ENCODE measurements around the gene RBBP8NL. TPM values are rescaled to one million over a fixed set of nuclear protein-coding genes. Genes with fewer than 3 reads are reported as not detected.
A peak's percentile ranks its signal among the peaks of the same experiment; 100 is the strongest.

RBBP8NL gene
- total RNA-seq, 1 experiment from 2014 or later, result 1.5 TPM

- Mint-ChIP-seq H3K27me3 (ENCODE audit: low read depth) (no peaks in the 10 kb centered on the region), H3K36me3 (no peaks in the 10 kb centered on the region), H3K27ac (no peak overlapping the region), H3K4me1 (peaks cover 15% of the 10 kb centered on the region), H3K9me3 (peaks cover 9% of the 10 kb centered on the region; the same call in 1 of the 2 replicates), H3K4me3 (no peak overlapping the region)
- ATAC-seq, result peak; percentile 72
- DNase-seq (ENCODE audit: low spot score), result peak; percentile 87
- POLR2A ChIA-PET, result interaction anchor here (1.3 to 1.7 kb wide), 2 partner anchors 11 to 14 kb away, joined by 4 to 5 read pairs; partner anchors contain the start of gene RPS21
- TF ChIP-seq FOXK1 (CRISPR knock-in tag; IDR thresholded peaks at IDR 0.05), result no peak
- TF ChIP-seq, protein P1, sequence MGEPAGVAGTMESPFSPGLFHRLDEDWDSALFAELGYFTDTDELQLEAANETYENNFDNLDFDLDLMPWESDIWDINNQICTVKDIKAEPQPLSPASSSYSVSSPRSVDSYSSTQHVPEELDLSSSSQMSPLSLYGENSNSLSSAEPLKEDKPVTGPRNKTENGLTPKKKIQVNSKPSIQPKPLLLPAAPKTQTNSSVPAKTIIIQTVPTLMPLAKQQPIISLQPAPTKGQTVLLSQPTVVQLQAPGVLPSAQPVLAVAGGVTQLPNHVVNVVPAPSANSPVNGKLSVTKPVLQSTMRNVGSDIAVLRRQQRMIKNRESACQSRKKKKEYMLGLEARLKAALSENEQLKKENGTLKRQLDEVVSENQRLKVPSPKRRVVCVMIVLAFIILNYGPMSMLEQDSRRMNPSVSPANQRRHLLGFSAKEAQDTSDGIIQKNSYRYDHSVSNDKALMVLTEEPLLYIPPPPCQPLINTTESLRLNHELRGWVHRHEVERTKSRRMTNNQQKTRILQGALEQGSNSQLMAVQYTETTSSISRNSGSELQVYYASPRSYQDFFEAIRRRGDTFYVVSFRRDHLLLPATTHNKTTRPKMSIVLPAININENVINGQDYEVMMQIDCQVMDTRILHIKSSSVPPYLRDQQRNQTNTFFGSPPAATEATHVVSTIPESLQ (CRISPR knock-in tag; IDR thresholded peaks at IDR 0.05), result no peak
- no peak for TF ChIP-seq ZSCAN18 (CRISPR knock-in tag; IDR thresholded peaks at IDR 0.05)
- peak; percentile 59; the same call in 1 of the 2 replicates for TF ChIP-seq HMGXB4 (CRISPR knock-in tag; IDR thresholded peaks at IDR 0.05)
- no peak for TF ChIP-seq CREB1 (CRISPR knock-in tag; IDR thresholded peaks at IDR 0.05)
- TF ChIP-seq, protein P2, sequence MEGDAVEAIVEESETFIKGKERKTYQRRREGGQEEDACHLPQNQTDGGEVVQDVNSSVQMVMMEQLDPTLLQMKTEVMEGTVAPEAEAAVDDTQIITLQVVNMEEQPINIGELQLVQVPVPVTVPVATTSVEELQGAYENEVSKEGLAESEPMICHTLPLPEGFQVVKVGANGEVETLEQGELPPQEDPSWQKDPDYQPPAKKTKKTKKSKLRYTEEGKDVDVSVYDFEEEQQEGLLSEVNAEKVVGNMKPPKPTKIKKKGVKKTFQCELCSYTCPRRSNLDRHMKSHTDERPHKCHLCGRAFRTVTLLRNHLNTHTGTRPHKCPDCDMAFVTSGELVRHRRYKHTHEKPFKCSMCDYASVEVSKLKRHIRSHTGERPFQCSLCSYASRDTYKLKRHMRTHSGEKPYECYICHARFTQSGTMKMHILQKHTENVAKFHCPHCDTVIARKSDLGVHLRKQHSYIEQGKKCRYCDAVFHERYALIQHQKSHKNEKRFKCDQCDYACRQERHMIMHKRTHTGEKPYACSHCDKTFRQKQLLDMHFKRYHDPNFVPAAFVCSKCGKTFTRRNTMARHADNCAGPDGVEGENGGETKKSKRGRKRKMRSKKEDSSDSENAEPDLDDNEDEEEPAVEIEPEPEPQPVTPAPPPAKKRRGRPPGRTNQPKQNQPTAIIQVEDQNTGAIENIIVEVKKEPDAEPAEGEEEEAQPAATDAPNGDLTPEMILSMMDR (IDR thresholded peaks at IDR 0.05), result peak; percentile 64
- TF ChIP-seq, protein P3, sequence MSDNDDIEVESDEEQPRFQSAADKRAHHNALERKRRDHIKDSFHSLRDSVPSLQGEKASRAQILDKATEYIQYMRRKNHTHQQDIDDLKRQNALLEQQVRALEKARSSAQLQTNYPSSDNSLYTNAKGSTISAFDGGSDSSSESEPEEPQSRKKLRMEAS (CRISPR knock-in tag; IDR thresholded peaks at IDR 0.05), result 0 out of 2 replicates have a peak, but pooled peaks have one; percentile 54
- no peak for TF ChIP-seq CDX4 (CRISPR knock-in tag; IDR thresholded peaks at IDR 0.05; ENCODE audit: borderline replicate concordance)
- CTCF ChIA-PET, result interaction anchor here (0.6 to 2.2 kb wide), 25 partner anchors 8 to 393 kb away, joined by 3 to 17 read pairs (median 4); partner anchors contain the start of genes RBBP8NL and RPS21
Measured at GRCh38 chr20:62401331-62401779, 26.0 kb downstream of the RBBP8NL start.

DNA sequence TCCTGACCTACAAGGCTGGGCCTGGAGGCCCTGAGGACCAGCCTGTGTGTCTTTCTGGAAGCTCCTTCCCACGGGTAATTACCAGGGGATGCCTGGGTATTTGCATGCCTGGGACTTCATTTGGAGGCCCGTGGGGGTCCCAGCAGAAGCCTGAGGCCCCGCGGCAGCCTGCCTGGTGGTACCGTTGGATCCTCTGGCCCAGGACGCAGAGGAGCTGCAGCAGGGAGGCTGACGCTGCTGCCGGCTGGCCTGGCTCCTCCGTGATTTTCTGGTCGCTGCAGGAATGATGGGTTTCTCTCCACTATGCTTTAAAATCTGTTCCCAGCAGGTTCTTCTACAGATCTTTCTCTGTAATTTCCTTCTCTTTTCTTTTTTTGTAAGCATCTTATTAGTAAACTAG lies 26.8 kb downstream of the RBBP8NL start:
- H3K27ac Mint-ChIP-seq, result peak overlapping the region; percentile 7; the same call in 1 of the 2 replicates
- no peak overlapping the region for H3K4me3 Mint-ChIP-seq
- DNase-seq (ENCODE audit: low spot score) (no peak), ATAC-seq (no peak)
- ChIA-PET POLR2A (interaction anchor here (1.3 to 1.7 kb wide), 2 partner anchors 10 to 14 kb away, joined by 4 to 5 read pairs; partner anchors contain the start of gene RPS21), CTCF (interaction anchor here (0.6 to 2.2 kb wide), 23 partner anchors 9 to 394 kb away, joined by 3 to 17 read pairs (median 4); partner anchors contain the start of genes RBBP8NL and RPS21)
- H3K4me1 Mint-ChIP-seq, result peaks cover 9% of the 10 kb centered on the region
- H3K27me3 Mint-ChIP-seq (ENCODE audit: low read depth), result no peaks in the 10 kb centered on the region
- H3K36me3 Mint-ChIP-seq, result no peaks in the 10 kb centered on the region
- H3K9me3 Mint-ChIP-seq, result peaks cover 9% of the 10 kb centered on the region; the same call in 1 of the 2 replicates
- TF ChIP-seq CDX4 (CRISPR knock-in tag; IDR thresholded peaks at IDR 0.05; ENCODE audit: borderline replicate concordance), result no peak
- no peak for TF ChIP-seq RORB (CRISPR knock-in tag; IDR thresholded peaks at IDR 0.05)
- TF ChIP-seq TP53 (CRISPR knock-in tag; IDR thresholded peaks at IDR 0.05), result no peak
- TF ChIP-seq NFYB (CRISPR knock-in tag; conservative IDR thresholded peaks at IDR 0.05; ENCODE audit: low read depth), result no peak
- TF ChIP-seq CREB1 (CRISPR knock-in tag; IDR thresholded peaks at IDR 0.05), result no peak
- TF ChIP-seq TCF7 (CRISPR knock-in tag; IDR thresholded peaks at IDR 0.05; ENCODE audit: low read depth), result no peak
- TF ChIP-seq NR3C1 (CRISPR knock-in tag; conservative IDR thresholded peaks at IDR 0.05; ENCODE audit: low read depth), result no peak
- no peak for TF ChIP-seq PREB (CRISPR knock-in tag; IDR thresholded peaks at IDR 0.05; ENCODE audit: borderline replicate concordance)
- TF ChIP-seq IRF2 (CRISPR knock-in tag; IDR thresholded peaks at IDR 0.05; ENCODE audit: borderline replicate concordance, low read depth), result no peak
- no peak for TF ChIP-seq ZNF317 (CRISPR knock-in tag; IDR thresholded peaks at IDR 0.05; ENCODE audit: borderline replicate concordance, low read depth)
- TF ChIP-seq, protein P1 (CRISPR knock-in tag; IDR thresholded peaks at IDR 0.05), result no peak
- TF ChIP-seq, protein P4, sequence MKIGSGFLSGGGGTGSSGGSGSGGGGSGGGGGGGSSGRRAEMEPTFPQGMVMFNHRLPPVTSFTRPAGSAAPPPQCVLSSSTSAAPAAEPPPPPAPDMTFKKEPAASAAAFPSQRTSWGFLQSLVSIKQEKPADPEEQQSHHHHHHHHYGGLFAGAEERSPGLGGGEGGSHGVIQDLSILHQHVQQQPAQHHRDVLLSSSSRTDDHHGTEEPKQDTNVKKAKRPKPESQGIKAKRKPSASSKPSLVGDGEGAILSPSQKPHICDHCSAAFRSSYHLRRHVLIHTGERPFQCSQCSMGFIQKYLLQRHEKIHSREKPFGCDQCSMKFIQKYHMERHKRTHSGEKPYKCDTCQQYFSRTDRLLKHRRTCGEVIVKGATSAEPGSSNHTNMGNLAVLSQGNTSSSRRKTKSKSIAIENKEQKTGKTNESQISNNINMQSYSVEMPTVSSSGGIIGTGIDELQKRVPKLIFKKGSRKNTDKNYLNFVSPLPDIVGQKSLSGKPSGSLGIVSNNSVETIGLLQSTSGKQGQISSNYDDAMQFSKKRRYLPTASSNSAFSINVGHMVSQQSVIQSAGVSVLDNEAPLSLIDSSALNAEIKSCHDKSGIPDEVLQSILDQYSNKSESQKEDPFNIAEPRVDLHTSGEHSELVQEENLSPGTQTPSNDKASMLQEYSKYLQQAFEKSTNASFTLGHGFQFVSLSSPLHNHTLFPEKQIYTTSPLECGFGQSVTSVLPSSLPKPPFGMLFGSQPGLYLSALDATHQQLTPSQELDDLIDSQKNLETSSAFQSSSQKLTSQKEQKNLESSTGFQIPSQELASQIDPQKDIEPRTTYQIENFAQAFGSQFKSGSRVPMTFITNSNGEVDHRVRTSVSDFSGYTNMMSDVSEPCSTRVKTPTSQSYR (CRISPR knock-in tag; IDR thresholded peaks at IDR 0.05), result no peak

Data from WTC11 (cell line).